Measurements from ENCODE around the gene PRRC2B.
"Not testable (repeated sequence)": the region's sequence is repeated elsewhere in the genome, so short reads cannot be mapped to it uniquely, and the experiment has no call there.

Gene PRRC2B

GRCh38 chr9:131387394-131387793 lies 6.5 kb upstream of the PRRC2B start:
- no peak for DNase-seq

GRCh38 chr9:131391020-131391419 lies 2.9 kb upstream of the PRRC2B start:
- DNase-seq: no peak

GRCh38 chr9:131391504-131391903 lies 2.4 kb upstream of the PRRC2B start:
- DNase-seq: no peak

- no peak for DNase-seq
Observed at GRCh38 chr9:131394464-131395156, 724 bp downstream of the PRRC2B start.

GRCh38 chr9:131395157-131396098 lies 1.5 kb downstream of the PRRC2B start:
- DNase-seq: no peak

- not testable (repeated sequence) for DNase-seq
Observed at GRCh38 chr9:131396099-131396479, 2.2 kb downstream of the PRRC2B start.

- no peak for DNase-seq
Observed at GRCh38 chr9:131396626-131397025, 2.7 kb downstream of the PRRC2B start.

- peak; percentile 56 for DNase-seq
Observed at GRCh38 chr9:131397100-131397790, 3.4 kb downstream of the PRRC2B start.

- no peak for DNase-seq
Observed at GRCh38 chr9:131398204-131398603, 4.3 kb downstream of the PRRC2B start.

- DNase-seq: no peak
Observed at GRCh38 chr9:131399972-131400371, 6.1 kb downstream of the PRRC2B start.

- DNase-seq: no peak
Observed at GRCh38 chr9:131400627-131401026, 6.7 kb downstream of the PRRC2B start.

GRCh38 chr9:131402073-131402472 lies 8.2 kb downstream of the PRRC2B start:
- no peak for DNase-seq

GRCh38 chr9:131402738-131403492 lies 9.0 kb downstream of the PRRC2B start:
- DNase-seq: peak; percentile 24

- no peak for DNase-seq
Observed at GRCh38 chr9:131403493-131403773, 9.5 kb downstream of the PRRC2B start.

GRCh38 chr9:131404581-131404980 lies 10.7 kb downstream of the PRRC2B start:
- no peak for DNase-seq

GRCh38 chr9:131404987-131405386 lies 11.1 kb downstream of the PRRC2B start:
- DNase-seq: no peak

GRCh38 chr9:131405428-131405827 lies 11.5 kb downstream of the PRRC2B start:
- DNase-seq: no peak

GRCh38 chr9:131405858-131406537 lies 12.1 kb downstream of the PRRC2B start:
- peak; percentile 28 for DNase-seq

- no peak for DNase-seq
Observed at GRCh38 chr9:131406563-131407436, 12.9 kb downstream of the PRRC2B start.

GRCh38 chr9:131407717-131408195 lies 13.9 kb downstream of the PRRC2B start:
- DNase-seq: no peak

- no peak for DNase-seq
Observed at GRCh38 chr9:131409458-131409992, 15.6 kb downstream of the PRRC2B start.

Data from NCI-H146 (cell line).